H9 (cell line): ENCODE results near the gene NLGN4X. TPM values are rescaled to one million over a fixed set of nuclear protein-coding genes. Genes with fewer than 3 reads are reported as not detected.

Experiments used
- DNase-seq: peaks from one replicate; pipeline ENCODE4 v3.0.0-alpha.2; 2017
- H2AFZ ChIP-seq: one replicate; pipeline ENCODE4 v1.6.1; 2013; ENCODE audit warnings: mild to moderate bottlenecking, low read length, control low read depth, moderate library complexity
- H2AK5ac ChIP-seq: 2 replicates; pipeline ENCODE4 v1.6.1; 2013; ENCODE audit warnings: low read length, control low read depth, mixed read lengths; ENCODE audit not compliant: insufficient read length
- H2BK120ac ChIP-seq: one replicate; pipeline ENCODE4 v1.6.1; 2013; ENCODE audit warnings: low read depth, mild to moderate bottlenecking, low read length, control low read depth, inconsistent platforms; ENCODE audit not compliant: poor library complexity, severe bottlenecking
- H2BK12ac ChIP-seq: 2 replicates; pipeline ENCODE4 v1.6.1; 2013; ENCODE audit warnings: low read length, control low read depth, mixed read lengths, low read depth; ENCODE audit not compliant: insufficient read length
- H2BK15ac ChIP-seq: 2 replicates; pipeline ENCODE4 v1.6.1; 2013; ENCODE audit warnings: low read depth, low read length, control low read depth
- H2BK20ac ChIP-seq: one replicate; pipeline ENCODE4 v1.6.1; 2013; ENCODE audit warnings: low read depth, mild to moderate bottlenecking, low read length, control low read depth, inconsistent platforms; ENCODE audit not compliant: poor library complexity, severe bottlenecking
- H2BK5ac ChIP-seq: 2 replicates; pipeline ENCODE4 v1.6.1; 2013; ENCODE audit warnings: low read length, control low read depth, mixed read lengths; ENCODE audit not compliant: insufficient read length
- H3K14ac ChIP-seq: 2 replicates; pipeline ENCODE4 v1.6.1; 2013; ENCODE audit warnings: low read length, control low read depth; ENCODE audit not compliant: insufficient read depth
- H3K18ac ChIP-seq: 2 replicates; pipeline ENCODE4 v1.6.1; 2013; ENCODE audit warnings: low read depth, mild to moderate bottlenecking, mixed read lengths, low read length, control low read depth; ENCODE audit not compliant: insufficient read length
- H3K23ac ChIP-seq: 2 replicates; pipeline ENCODE4 v1.6.1; 2013; ENCODE audit warnings: low read length, control low read depth, mixed read lengths, low read depth; ENCODE audit not compliant: insufficient read length
- H3K23me2 ChIP-seq: 2 replicates; pipeline ENCODE4 v1.6.1; 2013; ENCODE audit warnings: low read depth, mild to moderate bottlenecking, mixed read lengths, low read length, control low read depth; ENCODE audit not compliant: insufficient read length, poor library complexity, severe bottlenecking
- H3K27ac ChIP-seq: 2 replicates; pipeline ENCODE4 v1.5.1; 2013; ENCODE audit warnings: low read length, control low read depth, mixed read lengths, low read depth; ENCODE audit not compliant: insufficient read length
- H3K27me3 ChIP-seq: 2 replicates; pipeline ENCODE4 v1.6.1; 2013; ENCODE audit warnings: low read length, control low read depth, inconsistent platforms; ENCODE audit not compliant: insufficient read depth
- H3K4ac ChIP-seq: 2 replicates; pipeline ENCODE4 v1.6.1; 2013; ENCODE audit warnings: low read depth, mild to moderate bottlenecking, control low read depth, inconsistent platforms, low read length, moderate library complexity
- H3K4me1 ChIP-seq: 2 replicates; pipeline ENCODE4 v1.6.1; 2013; ENCODE audit warnings: low read length, control low read depth, inconsistent platforms; ENCODE audit not compliant: insufficient read depth
- H3K4me2 ChIP-seq: 2 replicates; pipeline ENCODE4 v1.6.1; 2013; ENCODE audit warnings: low read length, control low read depth, mixed read lengths; ENCODE audit not compliant: insufficient read length, insufficient read depth
- H3K56ac ChIP-seq: 2 replicates; pipeline ENCODE4 v1.6.1; 2013; ENCODE audit warnings: low read depth, mild to moderate bottlenecking, mixed read lengths, low read length, control low read depth; ENCODE audit not compliant: insufficient read length
- H3K79me1 ChIP-seq: 2 replicates; pipeline ENCODE4 v1.6.1; 2013; ENCODE audit warnings: low read depth, mild to moderate bottlenecking, moderate library complexity, low read length, control low read depth, inconsistent platforms; ENCODE audit not compliant: insufficient read depth, poor library complexity, severe bottlenecking
- H3K79me2 ChIP-seq: 2 replicates; pipeline ENCODE4 v1.6.1; 2013; ENCODE audit warnings: low read length, control low read depth, inconsistent platforms; ENCODE audit not compliant: insufficient read depth
- H3K9ac ChIP-seq: 2 replicates; pipeline ENCODE4 v1.6.1; 2013; ENCODE audit warnings: low read length, control low read depth, mixed read lengths; ENCODE audit not compliant: insufficient read length; ENCODE audit errors: extremely low read depth
- H3K9me3 ChIP-seq: one replicate; pipeline ENCODE4 v1.6.1; 2013; ENCODE audit warnings: low read depth, low read length, inconsistent platforms; ENCODE audit not compliant: control insufficient read depth
- H3T11ph ChIP-seq: one replicate; pipeline ENCODE4 v1.6.1; 2013; ENCODE audit warnings: mild to moderate bottlenecking, low read length, control low read depth, inconsistent platforms
- H4K20me1 ChIP-seq: one replicate; pipeline ENCODE4 v1.6.1; 2013; ENCODE audit not compliant: control insufficient read depth, insufficient read length, insufficient read depth
- H4K5ac ChIP-seq: 2 replicates; pipeline ENCODE4 v1.6.1; 2013; ENCODE audit warnings: low read depth, mild to moderate bottlenecking, mixed read lengths, low read length, control low read depth; ENCODE audit not compliant: insufficient read length
- H4K8ac ChIP-seq: replicated peaks from 2 replicates; pipeline ENCODE4 v1.6.1; 2013; ENCODE audit warnings: low read length, control low read depth, mixed read lengths, low read depth; ENCODE audit not compliant: insufficient read length
- H4K91ac ChIP-seq: 2 replicates; pipeline ENCODE4 v1.6.1; 2013; ENCODE audit warnings: low read depth, mild to moderate bottlenecking, moderate library complexity, mixed read lengths, low read length, control low read depth; ENCODE audit not compliant: insufficient read length
- H3K27ac Mint-ChIP-seq, 3 experiments: 2 replicates in 2 of 3; 3 replicates in 1 of 3; pipeline ENCODE4 v1.8.0; 2020 to 2021; ENCODE audit warnings: mixed read lengths in 3 of 3, mild to moderate bottlenecking in 1 of 3, moderate library complexity in 1 of 3
- H3K27me3 Mint-ChIP-seq: 2 replicates; pipeline ENCODE4 v1.8.0; 2021; ENCODE audit warnings: low read depth, mild to moderate bottlenecking, moderate library complexity, mixed read lengths
- H3K36me3 Mint-ChIP-seq, 3 experiments: 2 replicates in 2 of 3; 3 replicates in 1 of 3; pipeline ENCODE4 v1.8.0; 2020 to 2021; ENCODE audit warnings: low read depth in 3 of 3, mixed read lengths in 3 of 3; ENCODE audit not compliant: insufficient read depth in 1 of 3
- H3K4me1 Mint-ChIP-seq, 2 experiments: 2 replicates each; pipeline ENCODE4 v1.8.0; 2020; ENCODE audit warnings: mixed read lengths in 2 of 2
- H3K4me3 Mint-ChIP-seq, 2 experiments: 2 replicates in 1 of 2; 3 replicates in 1 of 2; pipeline ENCODE4 v1.8.0; 2020 to 2021; ENCODE audit warnings: mild to moderate bottlenecking in 2 of 2, mixed read lengths in 2 of 2, moderate library complexity in 1 of 2
- H3K9me3 Mint-ChIP-seq, 2 experiments: 2 replicates in 1 of 2; 3 replicates in 1 of 2; pipeline ENCODE4 v1.8.0; 2020; ENCODE audit warnings: mild to moderate bottlenecking in 2 of 2, mixed read lengths in 2 of 2, moderate library complexity in 1 of 2
- WGBS: extraction: QIAGEN DNeasy Blood & Tissue Kit; methylation state at CpG from one replicate; pipeline ENCODE4 v1.1.7; 2013; ENCODE audit warnings: missing lambda C conversion rate, low lambda C conversion rate, mixed read lengths; ENCODE audit not compliant: insufficient read length; ENCODE audit errors: extremely low coverage; 5-methylcytosine and 5-hydroxymethylcytosine counted together
- total RNA-seq: library from RNA; stranded (reverse); gene quantifications from 2 replicates; pipeline ENCODE4 v1.2.1, GENCODE V29; 2021
- TF ChIP-seq, protein P1 (sequence below): fragments of 200-600 bp; sonication (generic); conservative IDR thresholded peaks from 3 replicates; pipeline ENCODE4 v1.8.0; 2021; ENCODE audit warnings: antibody characterized with exemption, mild to moderate bottlenecking

Gene NLGN4X
- total RNA-seq, 1 experiment from 2014 or later = 111 TPM

DNA sequence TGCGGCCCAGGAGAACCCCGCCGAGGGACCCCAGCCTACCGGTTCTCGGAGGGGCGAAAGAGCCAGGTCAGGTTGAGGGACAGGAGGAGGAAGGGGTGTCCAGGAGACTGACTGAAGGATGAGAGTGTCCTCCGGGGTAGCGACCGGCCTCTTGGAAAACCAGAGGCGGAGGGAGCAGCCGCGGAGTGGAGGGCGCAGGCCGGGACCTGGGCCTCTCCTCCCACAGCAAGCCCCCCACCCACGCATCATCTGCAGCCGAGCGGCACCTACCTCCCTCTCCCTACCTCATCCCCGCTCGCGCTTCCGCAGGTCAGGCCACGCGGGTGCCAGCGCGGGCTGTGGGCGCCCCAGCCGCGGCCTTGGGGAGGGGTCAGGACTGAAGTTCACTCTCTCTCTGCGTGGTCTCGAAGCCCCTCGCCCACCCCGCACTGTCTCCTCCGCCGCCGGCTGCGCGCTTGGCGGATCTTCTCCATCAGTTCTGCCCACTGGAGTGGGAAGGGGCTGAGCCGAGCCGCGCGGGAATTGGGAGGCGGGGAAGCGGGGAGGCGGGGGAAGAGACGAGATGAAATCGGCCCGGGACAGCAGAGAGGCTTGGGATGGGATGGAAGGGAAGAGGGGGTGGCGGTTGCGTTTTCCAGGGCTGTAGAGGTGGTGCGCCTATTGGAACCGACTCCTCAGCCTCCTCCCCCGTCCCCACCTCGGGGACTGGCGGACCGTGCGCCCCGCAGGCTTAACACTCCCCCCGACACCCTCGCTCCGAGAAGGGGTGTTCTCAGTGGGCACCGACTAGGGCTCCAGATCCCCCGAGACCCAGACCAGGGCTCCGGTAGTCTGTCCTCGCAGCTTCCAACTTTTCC, 1.8 kb downstream of the NLGN4X start:
- H2AFZ ChIP-seq = no peak overlapping the region
- H3K79me1 ChIP-seq = no peaks in the 10 kb centered on the region
- no peak overlapping the region for H3K23ac ChIP-seq
- peak overlapping the region; percentile 48 for H3K9ac ChIP-seq
- H4K91ac ChIP-seq = no peak overlapping the region
- no peak overlapping the region for H2BK20ac ChIP-seq
- H3K14ac ChIP-seq = peak overlapping the region; percentile 54
- H4K20me1 ChIP-seq = no peaks in the 10 kb centered on the region
- H3K79me2 ChIP-seq = peaks cover 44% of the 10 kb centered on the region; the same call in 1 of the 2 replicates
- peak; percentile 33 for DNase-seq
- no peak overlapping the region for H2AK5ac ChIP-seq
- Mint-ChIP-seq H3K27me3 (peaks cover 2% of the 10 kb centered on the region), H3K27ac (peak overlapping the region in 2 of 3 experiments; percentile 45 to 96; a peak in 3 of 7 replicates), H3K9me3 (no peaks in the 10 kb centered on the region; a peak in 2 of 5 replicates), H3K4me1 (peaks cover 39 to 50% of the 10 kb centered on the region in 2 experiments), H3K4me3 (peak overlapping the region; percentile 98), H3K36me3 (peaks cover 2 to 8% (median 2%) of the 10 kb centered on the region in 3 experiments; a peak in 5 of 7 replicates)
- H3K27me3 ChIP-seq = no peaks in the 10 kb centered on the region
- no peak overlapping the region for H4K8ac ChIP-seq
- no peak overlapping the region for H4K5ac ChIP-seq
- no peak overlapping the region for H2BK15ac ChIP-seq
- no peak overlapping the region for H2BK12ac ChIP-seq
- no peaks in the 10 kb centered on the region for H3K9me3 ChIP-seq
- H2BK5ac ChIP-seq = no peak overlapping the region
- peaks cover 19% of the 10 kb centered on the region for H3K23me2 ChIP-seq
- H3K27ac ChIP-seq = no peak overlapping the region
- H3K4ac ChIP-seq = no peak overlapping the region
- peaks cover 3% of the 10 kb centered on the region; the same call in 1 of the 2 replicates for H3K4me1 ChIP-seq
- H3T11ph ChIP-seq = no peak overlapping the region
- H2BK120ac ChIP-seq = no peak overlapping the region
- no peak overlapping the region for H3K56ac ChIP-seq
- peak overlapping the region; percentile 86 for H3K4me2 ChIP-seq
- H3K18ac ChIP-seq = peak overlapping the region; percentile 51
- no CpG with 5 or more reads among the region's 65 CpGs for WGBS
- TF ChIP-seq, protein P1, sequence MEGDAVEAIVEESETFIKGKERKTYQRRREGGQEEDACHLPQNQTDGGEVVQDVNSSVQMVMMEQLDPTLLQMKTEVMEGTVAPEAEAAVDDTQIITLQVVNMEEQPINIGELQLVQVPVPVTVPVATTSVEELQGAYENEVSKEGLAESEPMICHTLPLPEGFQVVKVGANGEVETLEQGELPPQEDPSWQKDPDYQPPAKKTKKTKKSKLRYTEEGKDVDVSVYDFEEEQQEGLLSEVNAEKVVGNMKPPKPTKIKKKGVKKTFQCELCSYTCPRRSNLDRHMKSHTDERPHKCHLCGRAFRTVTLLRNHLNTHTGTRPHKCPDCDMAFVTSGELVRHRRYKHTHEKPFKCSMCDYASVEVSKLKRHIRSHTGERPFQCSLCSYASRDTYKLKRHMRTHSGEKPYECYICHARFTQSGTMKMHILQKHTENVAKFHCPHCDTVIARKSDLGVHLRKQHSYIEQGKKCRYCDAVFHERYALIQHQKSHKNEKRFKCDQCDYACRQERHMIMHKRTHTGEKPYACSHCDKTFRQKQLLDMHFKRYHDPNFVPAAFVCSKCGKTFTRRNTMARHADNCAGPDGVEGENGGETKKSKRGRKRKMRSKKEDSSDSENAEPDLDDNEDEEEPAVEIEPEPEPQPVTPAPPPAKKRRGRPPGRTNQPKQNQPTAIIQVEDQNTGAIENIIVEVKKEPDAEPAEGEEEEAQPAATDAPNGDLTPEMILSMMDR = no peak
